Measurements from ENCODE around the gene VWA8. TPM values are rescaled to one million over a fixed set of nuclear protein-coding genes. Genes with fewer than 3 reads are reported as not detected.

The VWA8 gene
- total and polyA plus RNA-seq, 4 donors: 7.1 to 50.3 (median 12.4) TPM

- TF ChIP-seq HNF4A (conservative IDR thresholded peaks at IDR 0.05): no peak
- TF ChIP-seq JUND (IDR thresholded peaks at IDR 0.05): no peak
- no peak for TF ChIP-seq REST (IDR thresholded peaks at IDR 0.05)
- TF ChIP-seq FOXA1 (IDR thresholded peaks at IDR 0.05): no peak
- TF ChIP-seq EGR1 (IDR thresholded peaks at IDR 0.05; ENCODE audit: low read depth in 2 of 2): no peak
- no peak for TF ChIP-seq NR2F2 (IDR thresholded peaks at IDR 0.05)
- TF ChIP-seq YY1 (IDR thresholded peaks at IDR 0.05): no peak
- TF ChIP-seq HNF4G (IDR thresholded peaks at IDR 0.05): no peak
- TF ChIP-seq RXRA (IDR thresholded peaks at IDR 0.05): no peak
- Histone ChIP-seq H3K36me3 (ENCODE audit: control insufficient read depth in 4 of 4, insufficient read depth in 3 of 4, low read depth in 1 of 4, low read length in 3 of 4) (no peaks in the 10 kb centered on the region), H3K9ac (ENCODE audit: low read depth in 1 of 2, low read length in 2 of 2) (no peak overlapping the region), H3K27me3 (ENCODE audit: control insufficient read depth in 4 of 4, insufficient read depth in 4 of 4, low read length in 3 of 4) (no peaks in the 10 kb centered on the region), H3K4me1 (ENCODE audit: control insufficient read depth in 4 of 4, insufficient read depth in 4 of 4, low read length in 3 of 4) (no peaks in the 10 kb centered on the region), H3K4me3 (ENCODE audit: low read depth in 1 of 3, low read length in 3 of 3) (no peak overlapping the region), H3K27ac (ENCODE audit: low read depth in 1 of 2, low read length in 2 of 2) (no peak overlapping the region), H3K9me3 (ENCODE audit: control insufficient read depth in 4 of 4, low read length in 3 of 4) (no peaks in the 10 kb centered on the region)
- WGBS: 94% methylated on average over 2 of the region's 2 CpGs
- no peak for DNase-seq (ENCODE audit: low spot score)
Observed at GRCh38 chr13:41554180-41554579, 406.7 kb downstream of the VWA8 start.

GRCh38 chr13:41552031-41552430, 408.9 kb downstream of the VWA8 start:
- WGBS: 95% methylated on average over 2 of the region's 2 CpGs
- Histone ChIP-seq H3K4me3 (ENCODE audit: low read depth in 1 of 3, low read length in 3 of 3) (no peak overlapping the region), H3K9ac (ENCODE audit: low read depth in 1 of 2, low read length in 2 of 2) (no peak overlapping the region), H3K27ac (ENCODE audit: low read depth in 1 of 2, low read length in 2 of 2) (no peak overlapping the region), H3K36me3 (ENCODE audit: control insufficient read depth in 4 of 4, insufficient read depth in 3 of 4, low read depth in 1 of 4, low read length in 3 of 4) (no peaks in the 10 kb centered on the region), H3K27me3 (ENCODE audit: control insufficient read depth in 4 of 4, insufficient read depth in 4 of 4, low read length in 3 of 4) (no peaks in the 10 kb centered on the region), H3K9me3 (ENCODE audit: control insufficient read depth in 4 of 4, low read length in 3 of 4) (no peaks in the 10 kb centered on the region), H3K4me1 (ENCODE audit: control insufficient read depth in 4 of 4, insufficient read depth in 4 of 4, low read length in 3 of 4) (no peaks in the 10 kb centered on the region)
- TF ChIP-seq REST (IDR thresholded peaks at IDR 0.05): no peak
- TF ChIP-seq, protein P1, sequence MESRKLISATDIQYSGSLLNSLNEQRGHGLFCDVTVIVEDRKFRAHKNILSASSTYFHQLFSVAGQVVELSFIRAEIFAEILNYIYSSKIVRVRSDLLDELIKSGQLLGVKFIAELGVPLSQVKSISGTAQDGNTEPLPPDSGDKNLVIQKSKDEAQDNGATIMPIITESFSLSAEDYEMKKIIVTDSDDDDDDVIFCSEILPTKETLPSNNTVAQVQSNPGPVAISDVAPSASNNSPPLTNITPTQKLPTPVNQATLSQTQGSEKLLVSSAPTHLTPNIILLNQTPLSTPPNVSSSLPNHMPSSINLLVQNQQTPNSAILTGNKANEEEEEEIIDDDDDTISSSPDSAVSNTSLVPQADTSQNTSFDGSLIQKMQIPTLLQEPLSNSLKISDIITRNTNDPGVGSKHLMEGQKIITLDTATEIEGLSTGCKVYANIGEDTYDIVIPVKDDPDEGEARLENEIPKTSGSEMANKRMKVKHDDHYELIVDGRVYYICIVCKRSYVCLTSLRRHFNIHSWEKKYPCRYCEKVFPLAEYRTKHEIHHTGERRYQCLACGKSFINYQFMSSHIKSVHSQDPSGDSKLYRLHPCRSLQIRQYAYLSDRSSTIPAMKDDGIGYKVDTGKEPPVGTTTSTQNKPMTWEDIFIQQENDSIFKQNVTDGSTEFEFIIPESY (IDR thresholded peaks at IDR 0.05): no peak
- no peak for TF ChIP-seq RAD21 (IDR thresholded peaks at IDR 0.05)
- DNase-seq (ENCODE audit: low spot score): no peak
